NCI-H2029 treated with DMSO at 0.1 percent for 48 hours (cell line): Measurements from ENCODE around the gene RTN1.
"Not testable (repeated sequence)": the region's sequence is repeated elsewhere in the genome, so short reads cannot be mapped to it uniquely, and the experiment has no call there.

ENCODE experiments used
- DNase-seq: peaks from one replicate; lab custom pipeline; 2025; lab: John Stamatoyannopoulos, UW

Gene RTN1

GRCh38 chr14:59699442-59699841 is 171.1 kb downstream of the RTN1 start:
- no peak for DNase-seq

GRCh38 chr14:59698793-59699192 is 171.8 kb downstream of the RTN1 start:
- DNase-seq = peak; percentile 15

- no peak for DNase-seq
These were observed 175.4 kb downstream of the RTN1 start for GRCh38 chr14:59695198-59695597.

GRCh38 chr14:59691266-59691665 is 179.3 kb downstream of the RTN1 start:
- DNase-seq = no peak

GRCh38 chr14:59690426-59690825 is 180.2 kb downstream of the RTN1 start:
- no peak for DNase-seq

- peak; percentile 7 for DNase-seq
These were observed 182.1 kb downstream of the RTN1 start for GRCh38 chr14:59688224-59689170.

GRCh38 chr14:59687663-59688062 is 182.9 kb downstream of the RTN1 start:
- DNase-seq = no peak

GRCh38 chr14:59679872-59680271 is 190.7 kb downstream of the RTN1 start:
- no peak for DNase-seq

- DNase-seq = no peak
These were observed 192.2 kb downstream of the RTN1 start for GRCh38 chr14:59678352-59678751.

- no peak for DNase-seq
These were observed 192.8 kb downstream of the RTN1 start for GRCh38 chr14:59677771-59678231.

- no peak for DNase-seq
These were observed 195.2 kb downstream of the RTN1 start for GRCh38 chr14:59675394-59675793.

- no peak for DNase-seq
These were observed 205.8 kb downstream of the RTN1 start for GRCh38 chr14:59664741-59665140.

GRCh38 chr14:59657769-59658168 is 212.8 kb downstream of the RTN1 start:
- no peak for DNase-seq

- no peak for DNase-seq
These were observed 214.1 kb downstream of the RTN1 start for GRCh38 chr14:59656473-59656872.

- not testable (repeated sequence) for DNase-seq
These were observed 216.4 kb downstream of the RTN1 start for GRCh38 chr14:59654131-59654530.

GRCh38 chr14:59646832-59647231 is 223.7 kb downstream of the RTN1 start:
- not testable (repeated sequence) for DNase-seq

GRCh38 chr14:59638885-59639284 is 231.7 kb downstream of the RTN1 start:
- DNase-seq = no peak

GRCh38 chr14:59634617-59635016 is 236.0 kb downstream of the RTN1 start:
- no peak for DNase-seq

- no peak for DNase-seq
These were observed 237.1 kb downstream of the RTN1 start for GRCh38 chr14:59633486-59633885.

GRCh38 chr14:59632381-59632780 is 238.2 kb downstream of the RTN1 start:
- no peak for DNase-seq

- DNase-seq = no peak
These were observed 239.3 kb downstream of the RTN1 start for GRCh38 chr14:59631237-59631636.

GRCh38 chr14:59630288-59630963 is 240.2 kb downstream of the RTN1 start:
- DNase-seq = no peak
